Measurements from ENCODE around the gene GTF2E1.
"Not testable (repeated sequence)": the region's sequence is repeated elsewhere in the genome, so short reads cannot be mapped to it uniquely, and the experiment has no call there.

Gene GTF2E1

DNA sequence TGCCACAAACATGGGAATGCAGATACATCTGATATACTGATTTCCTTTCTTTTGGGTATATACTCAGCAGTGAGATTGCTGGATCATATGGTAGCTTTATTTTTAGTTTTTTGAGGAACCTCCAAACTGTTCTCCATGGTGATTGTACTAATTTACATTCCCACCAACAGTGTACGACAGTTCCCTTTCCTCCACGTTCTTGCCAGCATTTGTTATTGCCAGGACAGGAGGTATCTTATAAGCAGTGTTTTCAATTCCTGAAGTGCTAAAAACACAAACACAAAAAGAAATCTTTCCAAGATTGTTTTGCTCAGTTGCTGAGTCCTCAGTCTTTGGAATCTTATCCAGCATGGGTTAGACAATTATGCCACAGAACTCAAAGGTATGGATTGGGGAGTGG lies 13.5 kb downstream of the GTF2E1 start:
- no peak for DNase-seq (ENCODE audit: low read depth, low spot score)
- H3K4me3 ChIP-seq (ENCODE audit: insufficient read length, low read depth), result no peak overlapping the region
- no peak overlapping the region for H3K9ac ChIP-seq (ENCODE audit: insufficient read length, low read depth)
- no peaks in the 10 kb centered on the region for H3K9me3 ChIP-seq (ENCODE audit: insufficient read depth, low read length)
- no peaks in the 10 kb centered on the region for H3K4me1 ChIP-seq (ENCODE audit: insufficient read depth, insufficient read length)
- no peak for TF ChIP-seq SUZ12 (IDR thresholded peaks at IDR 0.05; ENCODE audit: extremely low read depth, insufficient read depth, insufficient read length)
- TF ChIP-seq YY1 (IDR thresholded peaks at IDR 0.05; ENCODE audit: insufficient read depth, insufficient read length), result no peak
- no peak for TF ChIP-seq ZNF274 (IDR thresholded peaks at IDR 0.05; ENCODE audit: low read depth, low read length)
- H3K27me3 ChIP-seq (ENCODE audit: insufficient read depth, insufficient read length), result no peaks in the 10 kb centered on the region
- H3K36me3 ChIP-seq (ENCODE audit: insufficient read depth, insufficient read length, low read length), result peaks cover 30% of the 10 kb centered on the region

DNA sequence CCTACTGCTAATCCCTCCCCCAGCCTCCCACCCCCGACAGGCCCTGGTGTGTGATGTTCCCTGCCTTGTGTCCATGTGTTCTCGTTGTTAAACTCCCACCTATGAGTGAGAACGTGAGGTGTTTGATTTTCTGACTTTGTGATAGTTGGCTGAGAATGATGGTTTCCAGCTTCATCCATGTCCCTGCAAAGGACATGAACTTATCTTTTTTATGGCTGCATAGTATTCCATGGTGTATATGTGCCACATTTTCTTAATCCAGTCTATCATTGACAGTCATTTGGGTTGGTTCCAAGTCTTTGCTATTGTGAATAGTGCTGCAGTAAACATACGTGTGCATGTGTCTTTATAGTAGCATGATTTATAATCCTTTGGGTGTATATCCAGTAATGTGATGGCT lies 16.0 kb downstream of the GTF2E1 start:
- not testable (repeated sequence) for H3K27me3 ChIP-seq (ENCODE audit: insufficient read depth, insufficient read length); H3K9ac ChIP-seq (ENCODE audit: insufficient read length, low read depth); H3K4me1 ChIP-seq (ENCODE audit: insufficient read depth, insufficient read length); H3K4me3 ChIP-seq (ENCODE audit: insufficient read length, low read depth); H3K9me3 ChIP-seq (ENCODE audit: insufficient read depth, low read length); DNase-seq (ENCODE audit: low read depth, low spot score)
- H3K36me3 ChIP-seq (ENCODE audit: insufficient read depth, insufficient read length, low read length), result peaks cover 10% of the 10 kb centered on the region

DNA sequence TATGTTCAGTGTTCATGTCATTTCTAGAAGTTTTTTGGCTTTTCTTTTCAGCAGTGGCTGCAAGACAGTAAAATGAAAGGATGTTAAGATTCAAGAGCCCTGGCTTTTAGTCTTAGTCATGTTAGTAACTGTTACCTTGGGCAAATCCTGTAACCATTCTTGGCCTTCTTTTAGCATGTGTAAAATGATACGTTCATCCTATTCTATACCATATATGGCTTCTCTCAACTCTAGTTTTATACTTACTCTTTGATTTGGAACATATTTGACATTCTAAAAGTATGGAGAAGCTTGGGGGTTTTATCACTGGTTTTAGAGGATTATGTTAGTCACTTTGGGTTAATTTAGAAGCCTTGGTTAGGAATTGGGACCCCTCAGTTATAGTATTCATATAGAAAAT lies 20.1 kb downstream of the GTF2E1 start:
- TF ChIP-seq ZNF274 (IDR thresholded peaks at IDR 0.05; ENCODE audit: low read depth, low read length) (no peak), YY1 (IDR thresholded peaks at IDR 0.05; ENCODE audit: insufficient read depth, insufficient read length) (no peak), SUZ12 (IDR thresholded peaks at IDR 0.05; ENCODE audit: extremely low read depth, insufficient read depth, insufficient read length) (no peak)
- H3K4me1 ChIP-seq (ENCODE audit: insufficient read depth, insufficient read length), result no peaks in the 10 kb centered on the region
- H3K4me3 ChIP-seq (ENCODE audit: insufficient read length, low read depth), result no peak overlapping the region
- DNase-seq (ENCODE audit: low read depth, low spot score), result no peak
- H3K36me3 ChIP-seq (ENCODE audit: insufficient read depth, insufficient read length, low read length), result no peaks in the 10 kb centered on the region
- H3K9ac ChIP-seq (ENCODE audit: insufficient read length, low read depth), result no peak overlapping the region
- H3K27me3 ChIP-seq (ENCODE audit: insufficient read depth, insufficient read length), result no peaks in the 10 kb centered on the region
- no peaks in the 10 kb centered on the region for H3K9me3 ChIP-seq (ENCODE audit: insufficient read depth, low read length)

DNA sequence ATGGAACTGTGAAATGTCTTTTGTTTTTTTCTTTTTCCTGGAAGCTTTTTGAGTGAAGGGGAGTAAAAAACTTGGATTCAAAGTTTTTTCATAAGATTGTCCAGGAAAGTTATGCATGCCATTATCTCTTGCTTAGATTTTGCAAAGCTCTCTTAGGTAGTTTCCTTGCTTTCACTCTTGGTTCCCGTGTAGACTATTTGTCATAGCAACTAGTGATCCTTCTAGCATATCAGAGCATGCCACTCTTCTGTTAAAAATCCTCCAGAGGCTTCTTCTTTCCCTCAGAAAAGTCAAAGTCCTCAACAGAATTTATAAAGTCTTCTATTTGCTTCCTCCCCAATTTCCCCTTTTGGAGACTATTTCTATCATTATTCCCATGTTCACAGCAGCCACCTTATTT lies 21.1 kb downstream of the GTF2E1 start:
- Histone ChIP-seq H3K9me3 (ENCODE audit: insufficient read depth, low read length) (no peaks in the 10 kb centered on the region), H3K36me3 (ENCODE audit: insufficient read depth, insufficient read length, low read length) (no peaks in the 10 kb centered on the region), H3K27me3 (ENCODE audit: insufficient read depth, insufficient read length) (no peaks in the 10 kb centered on the region), H3K9ac (ENCODE audit: insufficient read length, low read depth) (no peak overlapping the region), H3K4me3 (ENCODE audit: insufficient read length, low read depth) (no peak overlapping the region), H3K4me1 (ENCODE audit: insufficient read depth, insufficient read length) (no peaks in the 10 kb centered on the region)
- TF ChIP-seq YY1 (IDR thresholded peaks at IDR 0.05; ENCODE audit: insufficient read depth, insufficient read length) (no peak), ZNF274 (IDR thresholded peaks at IDR 0.05; ENCODE audit: low read depth, low read length) (no peak), SUZ12 (IDR thresholded peaks at IDR 0.05; ENCODE audit: extremely low read depth, insufficient read depth, insufficient read length) (no peak)
- no peak for DNase-seq (ENCODE audit: low read depth, low spot score)

DNA sequence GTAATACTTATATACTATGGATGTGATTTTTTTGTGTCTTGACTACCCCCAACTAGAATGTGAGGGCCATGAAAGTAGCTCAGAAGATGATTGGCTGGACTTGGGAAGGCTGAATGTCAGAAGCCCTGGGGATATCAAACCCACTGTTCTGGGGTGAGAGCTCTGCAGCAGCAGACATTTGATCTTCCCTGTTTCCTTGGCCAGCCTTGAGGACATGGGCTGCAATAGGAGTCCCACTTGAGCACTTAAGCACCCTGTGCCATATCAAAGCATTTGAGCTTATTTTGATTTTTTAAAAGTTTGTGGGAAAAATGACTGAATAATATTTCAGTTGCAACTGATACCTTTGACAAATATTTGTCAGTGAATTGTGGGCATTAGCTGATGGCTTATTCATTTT lies 21.7 kb downstream of the GTF2E1 start:
- Histone ChIP-seq H3K4me3 (ENCODE audit: insufficient read length, low read depth) (no peak overlapping the region), H3K9me3 (ENCODE audit: insufficient read depth, low read length) (no peaks in the 10 kb centered on the region), H3K27me3 (ENCODE audit: insufficient read depth, insufficient read length) (no peaks in the 10 kb centered on the region), H3K36me3 (ENCODE audit: insufficient read depth, insufficient read length, low read length) (no peaks in the 10 kb centered on the region), H3K9ac (ENCODE audit: insufficient read length, low read depth) (no peak overlapping the region), H3K4me1 (ENCODE audit: insufficient read depth, insufficient read length) (no peaks in the 10 kb centered on the region)
- DNase-seq (ENCODE audit: low read depth, low spot score), result no peak
- no peak for TF ChIP-seq YY1 (IDR thresholded peaks at IDR 0.05; ENCODE audit: insufficient read depth, insufficient read length)
- no peak for TF ChIP-seq ZNF274 (IDR thresholded peaks at IDR 0.05; ENCODE audit: low read depth, low read length)
- no peak for TF ChIP-seq SUZ12 (IDR thresholded peaks at IDR 0.05; ENCODE audit: extremely low read depth, insufficient read depth, insufficient read length)

DNA sequence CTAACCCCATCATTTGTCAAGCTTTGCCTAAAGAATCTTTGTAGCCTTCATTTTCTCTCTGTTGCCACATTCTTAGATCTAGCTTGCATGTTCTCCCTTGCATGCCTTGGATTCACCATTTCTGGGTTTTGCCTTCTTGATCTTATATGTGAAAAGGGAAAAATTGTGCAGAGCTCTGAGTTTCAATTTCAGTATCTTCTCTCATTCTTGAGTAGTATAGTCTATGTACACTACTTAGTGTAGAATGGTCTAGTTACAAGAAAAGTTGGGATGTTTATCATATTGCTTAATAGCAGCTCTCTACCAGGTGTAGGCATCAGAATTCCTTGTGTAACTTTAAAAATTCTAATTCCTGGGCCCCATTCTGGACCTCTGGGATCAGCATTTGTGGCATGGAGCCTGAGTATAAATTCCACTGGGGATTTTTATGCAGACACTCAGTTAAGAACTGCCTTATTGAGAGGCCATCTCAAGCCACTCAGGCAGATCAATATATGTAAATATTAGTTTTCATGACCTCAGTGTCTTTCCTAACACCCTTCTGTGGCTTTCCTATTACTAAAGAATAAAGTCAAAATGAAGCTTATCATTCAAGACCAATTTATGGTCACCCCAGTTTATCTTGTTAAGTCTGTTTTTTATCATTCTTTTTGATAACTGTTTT lies 23.4 kb downstream of the GTF2E1 start:
- DNase-seq (ENCODE audit: low read depth, low spot score), result no peak
- H3K9ac ChIP-seq (ENCODE audit: insufficient read length, low read depth), result no peak overlapping the region
- H3K36me3 ChIP-seq (ENCODE audit: insufficient read depth, insufficient read length, low read length), result peaks cover 4% of the 10 kb centered on the region
- TF ChIP-seq ZNF274 (IDR thresholded peaks at IDR 0.05; ENCODE audit: low read depth, low read length) (no peak), YY1 (IDR thresholded peaks at IDR 0.05; ENCODE audit: insufficient read depth, insufficient read length) (no peak)
- no peaks in the 10 kb centered on the region for H3K4me1 ChIP-seq (ENCODE audit: insufficient read depth, insufficient read length)
- H3K4me3 ChIP-seq (ENCODE audit: insufficient read length, low read depth), result no peak overlapping the region
- no peaks in the 10 kb centered on the region for H3K9me3 ChIP-seq (ENCODE audit: insufficient read depth, low read length)
- no peaks in the 10 kb centered on the region for H3K27me3 ChIP-seq (ENCODE audit: insufficient read depth, insufficient read length)

DNA sequence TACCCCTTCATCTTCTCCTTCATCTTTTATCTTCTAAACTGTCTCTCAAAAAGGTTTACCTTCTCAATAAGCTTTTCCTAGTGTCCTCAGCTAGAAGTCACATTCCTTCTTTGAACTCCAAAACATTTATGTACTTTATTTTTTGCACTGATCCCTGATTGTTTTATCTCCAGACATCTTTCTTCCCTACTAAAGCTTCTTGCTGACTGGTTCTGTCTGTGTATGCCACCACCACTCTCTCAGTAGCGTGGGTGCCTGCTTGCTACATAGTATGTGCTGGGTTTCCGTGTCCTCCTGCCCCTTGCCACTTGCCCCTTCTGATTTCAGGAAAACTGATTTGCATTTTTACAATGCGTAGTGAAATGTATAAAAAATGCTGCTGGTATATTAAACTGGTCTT lies 24.0 kb downstream of the GTF2E1 start:
- H3K27me3 ChIP-seq (ENCODE audit: insufficient read depth, insufficient read length), result no peaks in the 10 kb centered on the region
- no peaks in the 10 kb centered on the region for H3K9me3 ChIP-seq (ENCODE audit: insufficient read depth, low read length)
- no peak for TF ChIP-seq YY1 (IDR thresholded peaks at IDR 0.05; ENCODE audit: insufficient read depth, insufficient read length)
- TF ChIP-seq SUZ12 (IDR thresholded peaks at IDR 0.05; ENCODE audit: extremely low read depth, insufficient read depth, insufficient read length), result no peak
- no peak for TF ChIP-seq ZNF274 (IDR thresholded peaks at IDR 0.05; ENCODE audit: low read depth, low read length)
- peaks cover 11% of the 10 kb centered on the region for H3K36me3 ChIP-seq (ENCODE audit: insufficient read depth, insufficient read length, low read length)
- H3K4me1 ChIP-seq (ENCODE audit: insufficient read depth, insufficient read length), result no peaks in the 10 kb centered on the region
- H3K4me3 ChIP-seq (ENCODE audit: insufficient read length, low read depth), result no peak overlapping the region
- no peak for DNase-seq (ENCODE audit: low read depth, low spot score)
- no peak overlapping the region for H3K9ac ChIP-seq (ENCODE audit: insufficient read length, low read depth)

DNA sequence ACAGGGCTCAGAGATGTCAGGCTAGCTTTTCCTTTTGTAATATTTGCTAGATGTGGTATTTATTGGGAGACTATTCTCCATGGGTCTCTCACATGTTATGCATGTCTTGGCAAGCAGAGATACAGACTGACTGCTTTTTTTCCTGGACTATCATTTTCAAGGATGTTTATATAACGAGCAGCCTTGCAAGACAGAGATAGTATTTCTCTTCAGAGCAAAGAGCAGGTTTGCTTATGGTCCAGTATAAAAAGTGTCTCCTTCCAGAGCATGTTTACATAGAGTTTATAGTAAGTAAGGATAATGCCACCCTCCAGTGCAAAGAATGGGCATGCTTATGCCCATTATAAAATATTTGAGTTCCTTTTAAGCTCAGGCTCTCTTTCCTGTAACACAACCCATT lies 24.6 kb downstream of the GTF2E1 start:
- Histone ChIP-seq H3K27me3 (ENCODE audit: insufficient read depth, insufficient read length) (no peaks in the 10 kb centered on the region), H3K9me3 (ENCODE audit: insufficient read depth, low read length) (no peaks in the 10 kb centered on the region), H3K4me1 (ENCODE audit: insufficient read depth, insufficient read length) (no peaks in the 10 kb centered on the region), H3K36me3 (ENCODE audit: insufficient read depth, insufficient read length, low read length) (peaks cover 16% of the 10 kb centered on the region), H3K9ac (ENCODE audit: insufficient read length, low read depth) (no peak overlapping the region), H3K4me3 (ENCODE audit: insufficient read length, low read depth) (no peak overlapping the region)
- TF ChIP-seq YY1 (IDR thresholded peaks at IDR 0.05; ENCODE audit: insufficient read depth, insufficient read length) (no peak), SUZ12 (IDR thresholded peaks at IDR 0.05; ENCODE audit: extremely low read depth, insufficient read depth, insufficient read length) (no peak), ZNF274 (IDR thresholded peaks at IDR 0.05; ENCODE audit: low read depth, low read length) (no peak)
- no peak for DNase-seq (ENCODE audit: low read depth, low spot score)

Measured in NT2/D1 (cell line).